Endothelial cell of umbilical vein (primary cell): Measurements from ENCODE around the gene CHST7. TPM values are rescaled to one million over a fixed set of nuclear protein-coding genes. Genes with fewer than 3 reads are reported as not detected.

Experiments used
- BruUV-seq: library from RNA; stranded (reverse); fragments of 400-500 nt; replicated peaks from 2 replicates; lab custom pipeline; 2021; lab: Mats Ljungman, UMichigan
- CTCF ChIA-PET: fragments of 300-600, 350-600 bp; sonication (Branson Sonifier 250); formaldehyde crosslinking; loops from one replicate; lab custom pipeline; 2021; ENCODE audit warnings: antibody characterized with exemption, inconsistent platforms; lab: Charles Lee
- POLR2A ChIA-PET: fragments of 300-600, 350-600 bp; sonication (Branson Sonifier 250); formaldehyde crosslinking; loops from one replicate; lab custom pipeline; 2021; ENCODE audit warnings: antibody characterized with exemption, inconsistent platforms; lab: Charles Lee
- DNase-seq: peaks from one replicate; pipeline ENCODE4 v3.0.0-alpha.2; 2011; ENCODE audit warnings: low read depth, low spot score
- FAIRE-seq: peaks from 2 replicates; lab custom pipeline; 2011; peaks lifted over from hg19 to GRCh38; lab: Jason Lieb, UNC
- H2AFZ ChIP-seq: 2 replicates; pipeline ENCODE4 v1.6.0; 2012; ENCODE audit warnings: low read depth, low read length, control low read depth, inconsistent platforms
- H3K27ac ChIP-seq: 2 replicates; pipeline ENCODE4 v1.5.1; 2011; ENCODE audit warnings: low read depth, mild to moderate bottlenecking, control low read depth, low read length, moderate library complexity; ENCODE audit not compliant: insufficient read depth
- H3K27me3 ChIP-seq, 2 experiments: 2 replicates each; pipeline versions ENCODE4 v1.6.0 to v1.6.1; 2011; ENCODE audit warnings: low read length in 2 of 2, mixed read lengths in 1 of 2; ENCODE audit not compliant: control insufficient read depth in 2 of 2, insufficient read depth in 2 of 2
- H3K36me3 ChIP-seq, 2 experiments: 2 replicates in 1 of 2; 3 replicates in 1 of 2; pipeline ENCODE4 v1.5.1; 2011; ENCODE audit warnings: low read length in 2 of 2, mild to moderate bottlenecking in 1 of 2, moderate library complexity in 1 of 2; ENCODE audit not compliant: control insufficient read depth in 2 of 2, insufficient read depth in 2 of 2; ENCODE audit errors: extremely low read depth in 1 of 2
- H3K4me1 ChIP-seq: 3 replicates; pipeline ENCODE4 v1.5.1; 2011; ENCODE audit warnings: mild to moderate bottlenecking, low read length; ENCODE audit not compliant: control insufficient read depth, insufficient read depth; ENCODE audit errors: extremely low read depth
- H3K4me2 ChIP-seq: 2 replicates; pipeline ENCODE4 v1.6.1; 2011; ENCODE audit warnings: low read length, control low read depth, mixed read lengths; ENCODE audit not compliant: insufficient read depth
- H3K4me3 ChIP-seq, 3 experiments: fragments of 200-600 bp in 1 of 3; sonication (generic), shearing (Covaris generic) in 1 of 3; replicated peaks in 1 of 3; 2 replicates each; pipeline ENCODE4 v1.5.1; 2011 to 2016; ENCODE audit warnings: control low read depth in 3 of 3, low read length in 3 of 3, mild to moderate bottlenecking in 2 of 3, inconsistent platforms in 1 of 3, low read depth in 1 of 3, moderate library complexity in 1 of 3; ENCODE audit not compliant: insufficient read depth in 1 of 3
- H3K79me2 ChIP-seq: 2 replicates; pipeline ENCODE4 v1.6.0; 2012; ENCODE audit warnings: low read length, inconsistent platforms; ENCODE audit not compliant: control insufficient read depth, insufficient read depth
- H3K9ac ChIP-seq: replicated peaks from 2 replicates; pipeline ENCODE3; 2011; ENCODE audit warnings: low read length, control low read depth; ENCODE audit not compliant: insufficient read depth; ENCODE audit errors: extremely low read depth
- H3K9me1 ChIP-seq: replicated peaks from 3 replicates; pipeline ENCODE4 v1.6.0; 2011; ENCODE audit warnings: mild to moderate bottlenecking, low read length; ENCODE audit not compliant: control insufficient read depth, insufficient read depth; ENCODE audit errors: extremely low read depth
- H3K9me3 ChIP-seq: replicated peaks from 2 replicates; pipeline ENCODE4 v1.5.1; 2012; ENCODE audit warnings: low read length, inconsistent platforms; ENCODE audit not compliant: control insufficient read depth, insufficient read depth
- H4K20me1 ChIP-seq: replicated peaks from 2 replicates; pipeline ENCODE3; 2011; ENCODE audit warnings: mild to moderate bottlenecking, low read length; ENCODE audit not compliant: control insufficient read depth, insufficient read depth; ENCODE audit errors: extremely low read depth
- CTCF ChIP-seq, 2 donors: IDR thresholded peaks; 1 replicate in 1 of 2; 2 replicates in 1 of 2; pipeline ENCODE4 v1.5.1; 2011; ENCODE audit warnings: low read length in 2 of 2, mild to moderate bottlenecking in 2 of 2, moderate library complexity in 2 of 2, control low read depth in 1 of 2, inconsistent platforms in 1 of 2, low read depth in 1 of 2; ENCODE audit not compliant: insufficient read depth in 1 of 2; ENCODE audit errors: extremely low read depth in 1 of 2
- EZH2 ChIP-seq: IDR thresholded peaks from 2 replicates; pipeline ENCODE4 v1.6.1; 2012; ENCODE audit warnings: borderline replicate concordance, low read depth, mild to moderate bottlenecking, moderate library complexity, low read length, inconsistent platforms; ENCODE audit not compliant: severe bottlenecking
- FOS ChIP-seq: IDR thresholded peaks from 2 replicates; pipeline ENCODE4 v1.6.1; 2011; ENCODE audit warnings: mild to moderate bottlenecking, low read length, moderate library complexity, borderline replicate concordance; ENCODE audit not compliant: insufficient read depth
- GATA2 ChIP-seq: IDR thresholded peaks from 2 replicates; pipeline ENCODE4 v1.7.0; 2011; ENCODE audit warnings: low read depth, mild to moderate bottlenecking, moderate library complexity, mixed read lengths, low read length; ENCODE audit not compliant: insufficient read length, insufficient read depth
- JUN ChIP-seq: IDR thresholded peaks from 2 replicates; pipeline ENCODE4 v1.6.1; 2011; ENCODE audit warnings: borderline replicate concordance, low read depth; ENCODE audit not compliant: insufficient read length, insufficient read depth
- MYC ChIP-seq: IDR thresholded peaks from one replicate; pipeline ENCODE4 v1.6.1; 2011; ENCODE audit warnings: mild to moderate bottlenecking, low read depth, low read length
- POLR2A ChIP-seq: IDR thresholded peaks from 2 replicates; pipeline ENCODE4 v1.6.1; 2012; ENCODE audit warnings: low read depth, mild to moderate bottlenecking, control low read depth, low read length
- POLR2AphosphoS5 ChIP-seq: IDR thresholded peaks from 2 replicates; pipeline ENCODE4 v1.6.1; 2012; ENCODE audit warnings: low read depth, mild to moderate bottlenecking, control low read depth, low read length, moderate library complexity; ENCODE audit not compliant: insufficient read depth
- dilution Hi-C: fragments of 300-500 bp; cut with MboI; formaldehyde crosslinking; loops from one replicate; pipeline ENCODE4 v1.15.0; 2019; ENCODE audit warnings: low sequenced_read_pairs; ENCODE audit not compliant: extremely low pct_ligation_motif_present
- intact Hi-C: fragments of 100-400 bp; cut with micrococcal nuclease; formaldehyde crosslinking; loops from one replicate; pipeline ENCODE4 v1.10.0; 2022
- polyA plus RNA-seq, 4 experiments: library from polyadenylated mRNA; depleted of rRNA in 3 of 4; stranded (reverse) in 3 of 4; unstranded in 1 of 4; fragments of >200 nt; gene quantifications; 2 replicates each; pipeline versions ENCODE4 v1.2.1 to v1.2.3, GENCODE V29; 2011 to 2012; ENCODE audit warnings: missing spikeins in 1 of 4
- total RNA-seq: library from RNA; stranded (reverse); gene quantifications from 2 replicates; pipeline ENCODE4 v1.2.3, GENCODE V29; 2021
- TF ChIP-seq, protein P1 (sequence below): IDR thresholded peaks from 2 replicates; pipeline ENCODE4 v1.6.1; 2011; ENCODE audit not compliant: insufficient read depth, insufficient read length

The CHST7 gene
- total and polyA plus RNA-seq, 2 donors (not counting 3 experiments of a cell fraction or from before 2014, with no cell fraction given) = 4.5 to 11.2 TPM

DNA sequence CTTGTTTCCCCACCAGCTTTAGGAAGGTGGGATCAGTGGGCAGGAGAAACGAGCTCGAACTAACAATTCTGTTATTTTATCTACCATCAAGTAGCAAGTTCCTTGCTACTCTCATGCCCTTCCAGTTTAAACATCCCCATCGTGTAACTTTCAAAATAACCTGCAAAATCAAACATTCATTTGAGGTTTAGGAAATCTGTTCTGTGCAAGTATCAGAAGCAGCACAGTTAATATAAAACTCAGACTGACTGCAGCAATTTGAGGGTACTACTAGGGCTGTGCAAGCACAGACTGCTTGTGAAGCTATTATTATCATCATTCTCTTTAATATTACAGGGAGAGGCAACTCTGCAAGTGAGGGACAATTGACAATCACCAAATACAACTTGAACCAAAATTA is 48.0 kb downstream of the CHST7 start:
- CTCF ChIA-PET = no interaction called here
- FAIRE-seq = no peak
- TF ChIP-seq JUN (no peak), FOS (no peak), POLR2A (no peak), MYC (no peak), EZH2 (no peak), POLR2AphosphoS5 (no peak), CTCF (IDR thresholded peaks at IDR 0.05; ENCODE audit: extremely low read depth in 1 of 2, insufficient read depth in 1 of 2, low read depth in 1 of 2, low read length in 2 of 2) (no peak), GATA2 (no peak)
- TF ChIP-seq, protein P1, sequence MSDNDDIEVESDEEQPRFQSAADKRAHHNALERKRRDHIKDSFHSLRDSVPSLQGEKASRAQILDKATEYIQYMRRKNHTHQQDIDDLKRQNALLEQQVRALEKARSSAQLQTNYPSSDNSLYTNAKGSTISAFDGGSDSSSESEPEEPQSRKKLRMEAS = no peak

More for the DNA sequence above, 48.0 kb downstream of the CHST7 start:
- Histone ChIP-seq H3K4me1 (peaks cover 8% of the 10 kb centered on the region), H3K4me3 (no peak overlapping the region), H2AFZ (no peak overlapping the region), H3K36me3 (no peaks in the 10 kb centered on the region), H3K79me2 (no peaks in the 10 kb centered on the region), H4K20me1 (no peaks in the 10 kb centered on the region), H3K27me3 (no peaks in the 10 kb centered on the region), H3K9ac (no peak overlapping the region), H3K4me2 (no peak overlapping the region), H3K9me3 (no peaks in the 10 kb centered on the region), H3K9me1 (no peaks in the 10 kb centered on the region), H3K27ac (no peak overlapping the region)
- dilution Hi-C loops (no loop called here), intact Hi-C loops (no loop called here)
- no TSS peak for BruUV-seq
- DNase-seq = no peak
- POLR2A ChIA-PET = no interaction called here
